ENCODE measurements around the gene NAA10. TPM values are rescaled to one million over a fixed set of nuclear protein-coding genes. Genes with fewer than 3 reads are reported as not detected.
A peak's percentile ranks its signal among the peaks of the same experiment; 100 is the strongest.

NAA10 gene
- total RNA-seq, 1 donor from 2014 or later, result 116 TPM

- no peak for DNase-seq (ENCODE audit: low read depth, low spot score)
- Mint-ChIP-seq H3K4me3 (no peak overlapping the region), H3K4me1 (peaks cover 4% of the 10 kb centered on the region), H3K9me3 (no peaks in the 10 kb centered on the region), H3K27me3 (ENCODE audit: low read depth) (no peaks in the 10 kb centered on the region), H3K36me3 (ENCODE audit: low read depth) (no peaks in the 10 kb centered on the region), H3K27ac (ENCODE audit: unreplicated experiment) (peak overlapping the region; percentile 81)
- TF ChIP-seq, protein P1, sequence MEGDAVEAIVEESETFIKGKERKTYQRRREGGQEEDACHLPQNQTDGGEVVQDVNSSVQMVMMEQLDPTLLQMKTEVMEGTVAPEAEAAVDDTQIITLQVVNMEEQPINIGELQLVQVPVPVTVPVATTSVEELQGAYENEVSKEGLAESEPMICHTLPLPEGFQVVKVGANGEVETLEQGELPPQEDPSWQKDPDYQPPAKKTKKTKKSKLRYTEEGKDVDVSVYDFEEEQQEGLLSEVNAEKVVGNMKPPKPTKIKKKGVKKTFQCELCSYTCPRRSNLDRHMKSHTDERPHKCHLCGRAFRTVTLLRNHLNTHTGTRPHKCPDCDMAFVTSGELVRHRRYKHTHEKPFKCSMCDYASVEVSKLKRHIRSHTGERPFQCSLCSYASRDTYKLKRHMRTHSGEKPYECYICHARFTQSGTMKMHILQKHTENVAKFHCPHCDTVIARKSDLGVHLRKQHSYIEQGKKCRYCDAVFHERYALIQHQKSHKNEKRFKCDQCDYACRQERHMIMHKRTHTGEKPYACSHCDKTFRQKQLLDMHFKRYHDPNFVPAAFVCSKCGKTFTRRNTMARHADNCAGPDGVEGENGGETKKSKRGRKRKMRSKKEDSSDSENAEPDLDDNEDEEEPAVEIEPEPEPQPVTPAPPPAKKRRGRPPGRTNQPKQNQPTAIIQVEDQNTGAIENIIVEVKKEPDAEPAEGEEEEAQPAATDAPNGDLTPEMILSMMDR (conservative IDR thresholded peaks at IDR 0.05), result no peak
Measured at GRCh38 chrX:153913701-153914100, 21.1 kb downstream of the NAA10 start.

- H3K4me1 Mint-ChIP-seq, result peaks cover 4% of the 10 kb centered on the region
- H3K36me3 Mint-ChIP-seq (ENCODE audit: low read depth), result no peaks in the 10 kb centered on the region
Measured at GRCh38 chrX:153913211-153913610, 21.6 kb downstream of the NAA10 start.

DNA sequence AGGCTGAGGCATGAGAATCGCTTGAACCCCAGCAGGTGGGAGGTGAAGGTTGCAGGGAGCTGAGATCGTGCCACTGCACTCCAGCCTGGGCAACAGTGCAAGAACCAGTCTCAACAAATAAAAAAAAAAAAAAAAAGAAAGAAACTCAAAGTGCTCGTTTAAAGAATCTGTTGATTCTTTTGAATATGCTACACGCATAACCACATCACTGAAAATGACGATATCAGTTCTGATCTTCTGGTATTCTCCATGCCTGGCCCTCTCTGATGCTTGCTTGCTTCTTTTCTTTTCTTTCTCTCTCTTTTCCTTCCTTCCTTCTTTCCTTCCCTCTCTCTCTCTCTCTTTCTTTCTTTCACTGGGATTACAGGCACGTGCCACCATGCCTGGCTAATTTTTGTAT lies 23.0 kb downstream of the NAA10 start:
- H3K4me1 Mint-ChIP-seq, result peaks cover 4% of the 10 kb centered on the region
- DNase-seq (ENCODE audit: low read depth, low spot score), result no peak
- no peaks in the 10 kb centered on the region for H3K36me3 Mint-ChIP-seq (ENCODE audit: low read depth)
- no peak overlapping the region for H3K4me3 Mint-ChIP-seq
- H3K27me3 Mint-ChIP-seq (ENCODE audit: low read depth), result no peaks in the 10 kb centered on the region
- TF ChIP-seq, protein P1 (conservative IDR thresholded peaks at IDR 0.05), result no peak
- H3K27ac Mint-ChIP-seq (ENCODE audit: unreplicated experiment), result no peak overlapping the region
- H3K9me3 Mint-ChIP-seq, result no peaks in the 10 kb centered on the region

More at GRCh38 chrX:153913211-153913610, 21.6 kb downstream of the NAA10 start:
- Mint-ChIP-seq H3K27me3 (ENCODE audit: low read depth) (no peaks in the 10 kb centered on the region), H3K27ac (ENCODE audit: unreplicated experiment) (no peak overlapping the region), H3K4me3 (no peak overlapping the region), H3K9me3 (no peaks in the 10 kb centered on the region)
- TF ChIP-seq, protein P1 (conservative IDR thresholded peaks at IDR 0.05), result no peak
- DNase-seq (ENCODE audit: low read depth, low spot score), result no peak

DNA sequence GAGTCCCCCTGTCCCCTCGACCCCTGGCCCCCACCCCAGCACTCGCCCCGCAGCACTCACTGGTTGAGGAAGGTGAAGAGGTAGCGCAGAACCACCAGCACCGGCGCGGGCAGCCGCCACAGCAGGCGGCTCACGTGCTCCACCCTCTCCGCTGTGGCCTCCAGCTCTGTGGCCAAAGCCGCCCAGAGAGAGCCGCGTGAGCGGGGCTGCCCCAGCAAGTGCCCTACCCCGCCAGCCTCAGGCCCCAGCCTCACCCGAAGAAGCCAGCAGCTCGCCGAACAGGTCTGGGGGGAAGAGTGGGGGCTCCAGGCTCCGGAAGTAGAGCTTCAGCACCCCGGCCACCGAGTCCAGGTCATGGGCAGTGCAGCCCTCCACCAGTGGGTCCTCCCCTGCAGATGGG lies 24.4 kb downstream of the NAA10 start:
- Mint-ChIP-seq H3K36me3 (ENCODE audit: low read depth) (no peaks in the 10 kb centered on the region), H3K4me3 (no peak overlapping the region), H3K4me1 (peaks cover 4% of the 10 kb centered on the region), H3K27ac (ENCODE audit: unreplicated experiment) (no peak overlapping the region), H3K27me3 (ENCODE audit: low read depth) (no peaks in the 10 kb centered on the region), H3K9me3 (no peaks in the 10 kb centered on the region)
- DNase-seq (ENCODE audit: low read depth, low spot score), result no peak
- TF ChIP-seq, protein P1 (conservative IDR thresholded peaks at IDR 0.05), result no peak

DNA sequence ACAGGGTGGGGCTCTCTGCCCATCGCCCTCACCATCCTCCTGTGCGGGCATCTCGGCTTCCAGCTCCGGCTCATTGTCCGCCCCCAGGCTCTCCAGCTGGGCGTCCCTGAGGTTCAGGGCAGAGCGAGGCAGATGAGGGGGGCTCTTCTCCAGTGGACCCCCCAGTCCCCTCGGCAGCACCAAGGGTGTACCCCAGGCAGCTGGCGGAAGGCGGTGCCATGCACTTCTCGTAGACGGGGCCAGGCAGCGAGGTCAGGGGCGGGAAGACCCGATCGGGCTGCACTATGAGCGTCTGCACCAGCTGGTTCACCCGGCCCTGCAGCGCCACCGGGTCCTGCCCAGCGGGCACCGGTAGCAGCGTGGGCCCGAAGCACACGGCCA lies 24.9 kb downstream of the NAA10 start:
- Mint-ChIP-seq H3K4me3 (no peak overlapping the region), H3K27ac (ENCODE audit: unreplicated experiment) (no peak overlapping the region), H3K36me3 (ENCODE audit: low read depth) (no peaks in the 10 kb centered on the region), H3K27me3 (ENCODE audit: low read depth) (no peaks in the 10 kb centered on the region), H3K9me3 (no peaks in the 10 kb centered on the region), H3K4me1 (peaks cover 4% of the 10 kb centered on the region)
- DNase-seq (ENCODE audit: low read depth, low spot score), result no peak
- TF ChIP-seq, protein P1 (conservative IDR thresholded peaks at IDR 0.05), result no peak

Measured in neural crest cell (in vitro differentiated cells).